GM18951 (cell line): Measurements from ENCODE around the gene AFF2.

Source experiments
- POLR2A ChIP-seq: IDR thresholded peaks from 4 replicates; pipeline ENCODE4 v1.6.1; 2011; ENCODE audit warnings: mild to moderate bottlenecking; ENCODE audit not compliant: insufficient read length, insufficient read depth; ENCODE audit errors: extremely low read depth
- in situ Hi-C: fragments of 300-500 bp; cut with MboI; formaldehyde crosslinking; loops from one replicate; pipeline ENCODE4 v1.12.0; 2022; ENCODE audit warnings: low sequenced_read_pairs, mixed read lengths, inconsistent platforms; ENCODE audit not compliant: unreplicated experiment

AFF2 gene

DNA sequence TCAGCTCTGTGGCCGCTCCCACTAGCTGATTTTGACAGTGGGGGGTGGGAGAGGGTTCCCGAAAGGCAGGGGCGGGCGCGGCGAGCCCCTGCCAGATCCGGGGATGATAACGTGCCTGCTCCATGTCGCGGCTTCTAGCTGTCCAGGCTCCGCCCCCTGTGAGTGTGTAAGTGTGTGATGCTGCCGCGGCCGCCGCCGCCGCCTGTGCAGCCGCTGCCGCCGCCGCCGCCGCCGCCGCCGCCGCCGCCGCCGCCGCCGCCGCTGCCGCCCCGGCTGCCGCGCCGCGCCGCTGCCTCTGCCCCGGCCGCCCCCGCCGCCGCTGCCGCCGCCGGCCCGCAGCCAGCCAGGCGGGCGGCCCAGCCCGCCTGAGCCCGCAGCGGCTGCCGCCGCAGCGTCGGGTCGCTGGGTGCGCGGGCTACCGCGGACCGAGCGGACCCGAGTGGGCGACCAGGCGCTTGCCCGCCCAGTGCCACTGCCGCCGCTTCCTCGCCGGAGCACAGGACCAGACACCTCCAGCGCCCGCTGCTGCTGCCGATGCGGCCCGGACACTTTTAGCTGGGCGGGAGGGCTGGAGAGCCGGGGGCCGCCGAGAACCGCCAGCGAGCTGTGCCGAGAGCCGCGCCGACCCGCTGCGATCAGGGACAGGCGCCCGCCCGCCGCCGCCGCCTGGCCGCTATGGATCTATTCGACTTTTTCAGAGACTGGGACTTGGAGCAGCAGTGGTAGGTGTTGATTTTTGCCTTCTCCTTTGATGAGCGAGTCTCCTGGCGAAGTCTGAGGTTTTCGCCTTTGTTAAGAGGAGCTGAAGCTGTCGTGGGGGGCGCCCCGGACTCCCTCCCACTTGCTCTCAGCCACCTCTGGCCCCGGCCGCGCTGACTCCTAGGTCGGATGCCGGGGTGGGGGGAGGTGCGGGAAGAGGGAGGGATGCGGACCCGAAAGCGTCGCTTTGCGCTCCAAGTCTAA lies at the start of gene AFF2:
AFF2 (plus strand) TSS at position 195 of the 963 bp plus-strand sequence; CDS start at position 676, 481 bp downstream.
- in situ Hi-C loops = no loop called here

DNA sequence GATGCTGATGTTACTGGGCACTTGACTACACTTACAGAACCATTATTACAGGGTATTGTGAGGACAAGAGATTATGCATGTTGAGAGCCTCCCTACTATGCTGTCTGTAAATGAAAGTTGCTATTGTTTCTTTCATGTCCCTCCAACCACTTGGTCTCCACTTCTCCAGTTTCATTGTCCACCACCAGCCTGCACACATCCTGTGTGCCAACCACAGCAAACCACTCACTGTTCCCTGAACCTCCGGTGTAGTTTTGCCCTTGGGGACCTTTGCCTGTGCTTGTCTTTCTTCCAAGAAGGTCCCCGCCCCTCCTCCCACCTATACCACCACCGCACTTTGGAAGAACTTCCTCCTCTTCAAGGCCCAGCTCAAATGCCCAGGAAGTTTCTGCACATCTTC lies 43.1 kb upstream of the AFF2 start:
- TF ChIP-seq POLR2A = no peak
- in situ Hi-C loops = no loop called here

More for the DNA sequence above, at the start of gene AFF2:
- TF ChIP-seq POLR2A = no peak

DNA sequence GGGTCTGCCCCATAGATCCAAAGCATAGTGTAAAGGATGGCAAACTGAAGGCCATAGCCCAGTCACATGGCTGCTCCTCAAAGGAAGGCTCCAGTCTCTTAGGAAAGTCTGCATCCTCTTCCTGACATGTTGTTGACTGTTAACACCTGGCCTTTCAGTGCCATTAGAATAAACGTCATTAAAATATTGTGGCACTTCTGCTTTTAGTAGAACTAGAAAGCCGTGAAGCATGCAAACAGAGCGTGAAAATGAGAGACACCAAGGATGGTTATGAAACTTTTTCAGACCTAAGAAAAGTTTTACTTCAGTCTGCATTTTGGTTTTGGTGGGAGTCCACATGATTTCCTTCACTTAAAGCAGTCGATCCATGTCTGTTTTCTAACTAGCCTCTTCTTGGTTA lies 41.1 kb upstream of the AFF2 start:
- no peak for TF ChIP-seq POLR2A
- in situ Hi-C loops = no loop called here

DNA sequence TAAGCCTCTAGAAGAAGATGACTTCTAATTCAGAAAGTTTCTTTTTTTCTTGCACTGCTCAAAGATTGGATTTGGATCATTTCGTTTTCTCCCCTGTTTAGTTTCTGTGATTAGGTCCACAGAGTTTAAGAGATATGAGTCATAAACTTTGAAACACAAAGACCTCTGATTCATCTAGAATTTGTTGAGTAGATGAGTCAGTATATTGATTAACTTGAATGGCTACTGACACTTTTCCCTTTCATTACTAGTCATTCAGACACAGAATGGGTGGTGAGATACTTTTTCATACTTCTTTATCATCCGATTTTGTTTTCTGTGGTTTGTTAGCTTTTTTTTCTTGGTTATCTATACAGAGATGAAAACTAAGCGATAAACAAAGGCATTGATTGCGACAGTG lies 34.1 kb upstream of the AFF2 start:
- no peak for TF ChIP-seq POLR2A
- in situ Hi-C loops = no loop called here

DNA sequence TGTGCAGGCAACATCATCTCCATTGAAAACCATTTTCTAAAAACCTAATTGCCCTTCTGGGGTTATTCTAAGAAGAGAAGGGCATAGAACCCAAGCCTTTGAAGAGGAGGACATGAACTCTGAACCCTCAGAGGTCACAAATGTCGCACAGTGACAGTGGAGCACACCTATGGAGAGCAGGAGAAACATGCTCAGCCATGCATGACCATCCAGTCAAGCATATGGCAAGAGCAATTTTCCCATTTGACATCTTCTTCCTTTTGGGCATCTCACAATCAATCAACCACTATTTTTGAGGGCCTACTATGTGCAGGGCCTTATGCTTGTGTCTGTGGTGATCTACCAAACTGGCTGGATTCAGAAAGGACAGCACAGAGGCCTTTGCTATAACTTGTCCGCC lies 30.1 kb upstream of the AFF2 start:
- no peak for TF ChIP-seq POLR2A

DNA sequence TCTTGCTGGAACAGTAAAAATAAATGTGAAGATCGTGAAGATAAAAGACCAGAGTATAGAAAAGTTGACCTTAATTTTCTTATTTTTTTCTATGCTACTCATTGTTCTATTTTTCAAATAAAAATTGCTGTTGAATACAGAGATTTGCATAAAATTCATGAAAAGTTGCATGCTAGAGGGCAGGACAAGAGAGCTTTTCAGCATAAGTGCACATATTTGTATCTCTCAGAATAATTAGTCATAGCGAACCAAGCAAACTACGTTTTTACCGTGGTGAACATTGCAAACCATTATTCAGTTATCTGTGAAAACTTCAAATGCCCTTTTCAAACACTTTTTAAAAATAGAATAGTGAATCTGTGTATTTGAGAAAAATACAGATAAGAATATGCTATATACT lies 26.4 kb upstream of the AFF2 start:
- in situ Hi-C loops = no loop called here
- no peak for TF ChIP-seq POLR2A

More for the DNA sequence above, 30.1 kb upstream of the AFF2 start:
- in situ Hi-C loops = no loop called here

DNA sequence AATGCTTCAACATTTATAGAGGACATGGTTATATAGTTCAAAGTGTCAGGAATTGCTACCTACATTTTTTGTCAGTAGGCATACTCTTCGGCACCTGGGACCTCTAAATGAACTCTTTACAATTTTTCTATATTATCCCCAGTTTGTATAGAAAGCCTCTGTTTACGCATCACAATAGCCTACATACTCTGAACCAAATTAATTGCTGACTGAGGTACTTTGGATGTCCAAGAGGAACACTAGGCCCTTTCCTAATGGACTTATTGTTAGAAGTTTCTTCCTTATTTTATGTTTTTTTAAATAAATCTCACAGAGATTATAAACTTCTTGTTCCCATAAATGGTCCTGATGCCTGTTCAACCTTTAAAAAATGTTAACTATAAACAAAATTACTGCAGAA lies 8.4 kb upstream of the AFF2 start:
- TF ChIP-seq POLR2A = no peak
- in situ Hi-C loops = no loop called here

GRCh38 chrX:148495176-148495575 lies 5.2 kb upstream of the AFF2 start:
- in situ Hi-C loops = no loop called here
- no peak for TF ChIP-seq POLR2A

DNA sequence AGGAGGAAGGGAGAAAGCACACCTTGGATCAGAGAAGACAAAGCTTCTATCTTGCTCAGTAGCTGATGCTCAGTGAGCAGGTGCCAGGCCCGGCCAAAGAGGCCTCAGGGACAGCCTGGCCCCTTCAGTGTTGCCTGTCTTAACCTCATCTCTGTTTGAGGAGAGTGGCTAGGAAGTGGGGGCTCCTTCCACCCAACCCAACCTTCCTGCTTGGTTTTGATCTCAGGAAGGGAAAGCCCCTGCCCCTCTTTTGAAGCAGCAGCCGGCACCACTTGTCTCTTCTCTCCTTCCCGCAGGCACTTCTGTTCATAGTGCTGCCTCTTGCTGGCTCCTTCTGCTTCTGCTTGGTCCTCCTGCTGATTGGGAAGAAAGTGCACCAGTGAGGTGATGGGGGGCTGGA lies 2.4 kb upstream of the AFF2 start:
- in situ Hi-C loops = no loop called here
- TF ChIP-seq POLR2A = no peak

DNA sequence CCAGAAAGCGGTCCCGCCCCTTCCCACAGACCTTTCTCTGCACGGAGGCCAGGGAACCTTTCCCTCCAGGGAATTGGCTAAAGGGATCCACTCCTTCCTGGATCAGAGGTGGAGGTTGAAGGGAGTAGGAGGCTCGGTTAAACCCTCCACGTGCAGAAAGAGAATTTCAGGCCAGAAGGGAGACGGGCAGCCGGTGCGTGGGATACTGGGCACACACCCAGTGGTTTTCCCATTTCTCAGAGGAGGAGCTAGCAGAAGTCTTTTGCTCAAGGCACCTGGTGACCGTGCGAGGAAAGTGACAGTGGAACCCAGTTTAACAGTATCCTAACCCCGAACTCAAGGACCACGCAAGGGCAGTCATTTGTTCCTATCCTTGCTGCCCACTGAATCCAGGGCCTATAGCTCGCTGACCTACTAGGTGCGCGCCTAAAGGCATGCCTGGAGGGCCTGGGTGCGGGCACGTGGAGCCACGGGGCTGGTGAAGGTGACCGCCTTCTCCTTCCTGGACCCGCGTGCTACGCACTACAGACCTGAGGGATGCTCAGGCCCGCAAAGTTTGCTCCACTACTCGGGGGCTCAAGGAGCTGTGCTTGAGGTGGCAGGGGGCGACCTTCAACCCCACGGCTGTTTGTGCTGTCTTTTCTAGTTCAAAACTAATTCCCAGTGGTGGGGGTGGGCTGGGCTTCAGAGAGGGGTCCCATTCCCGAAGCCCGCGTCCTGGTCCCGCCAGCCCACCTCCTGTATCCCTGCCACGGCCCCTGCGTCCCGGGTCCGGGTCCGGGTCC lies 587 bp upstream of the AFF2 start:
- in situ Hi-C loops = no loop called here
- no peak for TF ChIP-seq POLR2A

DNA sequence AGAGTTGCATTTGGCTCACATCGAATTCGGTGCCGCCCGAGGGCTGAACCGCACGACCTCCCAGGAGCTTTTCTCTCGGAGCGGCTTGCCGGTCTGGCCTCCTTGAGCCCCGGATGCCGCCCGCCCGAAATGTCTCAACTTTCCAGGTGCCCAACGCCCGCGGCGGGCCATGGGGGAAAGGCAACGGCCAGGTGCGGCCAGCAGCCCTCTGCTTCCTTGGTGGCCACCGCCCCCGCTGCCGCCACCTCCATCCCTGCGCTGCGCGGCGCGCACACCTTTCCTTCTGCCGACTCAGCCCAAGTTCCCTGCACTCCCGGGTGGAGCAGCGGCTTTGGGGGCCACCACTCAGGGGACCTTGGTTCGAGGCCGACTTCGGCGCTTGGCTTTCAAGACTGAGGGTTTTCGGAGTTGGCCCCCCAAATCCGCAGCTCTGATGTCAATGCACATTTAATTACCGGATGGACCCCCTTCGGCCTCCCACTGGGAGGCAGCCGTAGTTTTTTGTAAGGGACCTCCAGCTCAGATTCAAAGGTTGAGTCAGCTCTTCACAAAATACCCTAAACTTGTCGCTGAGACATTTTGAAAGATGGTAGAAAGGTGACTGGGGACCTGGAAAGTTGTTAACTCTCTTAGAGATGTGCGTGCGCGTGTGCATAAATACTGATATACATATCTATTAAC lies 1.1 kb downstream of the AFF2 start:
- in situ Hi-C loops = no loop called here

DNA sequence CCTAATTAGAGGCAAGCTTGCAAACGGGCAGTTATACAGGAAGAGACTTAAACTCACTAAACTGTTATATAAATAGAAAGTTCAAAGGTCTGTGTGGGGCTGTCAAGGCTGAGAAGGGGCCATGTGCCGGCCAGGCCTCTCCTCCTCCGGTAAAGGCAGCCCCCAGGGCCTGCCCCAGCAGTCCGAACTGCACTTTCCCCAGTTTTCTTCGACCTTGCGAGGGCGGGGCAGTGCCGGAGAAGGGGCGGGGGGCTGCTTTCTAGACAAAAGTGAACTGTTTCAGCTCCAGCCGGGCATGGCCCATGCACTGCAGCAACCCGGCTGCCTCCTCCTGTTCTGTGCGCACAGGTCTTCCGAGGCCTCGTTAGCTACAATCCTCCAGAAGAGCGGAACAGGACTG lies 4.1 kb downstream of the AFF2 start:
- TF ChIP-seq POLR2A = no peak
- in situ Hi-C loops = no loop called here

More for the DNA sequence above, 1.1 kb downstream of the AFF2 start:
- no peak for TF ChIP-seq POLR2A

GRCh38 chrX:148507418-148507817 lies 7.0 kb downstream of the AFF2 start:
- TF ChIP-seq POLR2A = no peak
- in situ Hi-C loops = no loop called here
